Measurements from ENCODE around the gene MORC4. TPM values are rescaled to one million over a fixed set of nuclear protein-coding genes. Genes with fewer than 3 reads are reported as not detected.

The MORC4 gene
- total and polyA plus RNA-seq, 5 donors from 2014 or later: 6.7 to 12.1 (median 7.8) TPM

- Mint-ChIP-seq H3K27ac (no peak overlapping the region), H3K4me1 (no peaks in the 10 kb centered on the region), H3K36me3 (peaks cover 8% of the 10 kb centered on the region), H3K27me3 (no peaks in the 10 kb centered on the region), H3K4me3 (no peak overlapping the region), H3K9me3 (no peaks in the 10 kb centered on the region)
- no peak for ATAC-seq (ENCODE audit: low read depth in 2 of 2)
- H3K4me1 ChIP-seq (ENCODE audit: control insufficient read depth, insufficient read depth, low read length, poor library complexity, severe bottlenecking): no peaks in the 10 kb centered on the region
- H3K27me3 ChIP-seq (ENCODE audit: control insufficient read depth, insufficient read depth, low read length): no peaks in the 10 kb centered on the region
- H3K9me3 ChIP-seq (ENCODE audit: control insufficient read depth in 2 of 2, low read length in 2 of 2): no peaks in the 10 kb centered on the region
- H3K4me3 ChIP-seq (ENCODE audit: low read depth, low read length): no peak overlapping the region
- H3K27ac ChIP-seq (ENCODE audit: insufficient read depth, low read length, poor library complexity, severe bottlenecking): no peak overlapping the region
- H3K36me3 ChIP-seq (ENCODE audit: control insufficient read depth, insufficient read depth, low read length): peaks cover 2% of the 10 kb centered on the region
- no peak for DNase-seq
Observed at GRCh38 chrX:106952089-106952488, 47.9 kb downstream of the MORC4 start.

GRCh38 chrX:106951230-106951629 lies 48.8 kb downstream of the MORC4 start:
- Mint-ChIP-seq H3K27ac (no peak overlapping the region), H3K9me3 (no peaks in the 10 kb centered on the region), H3K36me3 (peaks cover 5% of the 10 kb centered on the region), H3K4me1 (no peaks in the 10 kb centered on the region), H3K4me3 (no peak overlapping the region), H3K27me3 (no peaks in the 10 kb centered on the region)
- H3K4me1 ChIP-seq (ENCODE audit: control insufficient read depth, insufficient read depth, low read length, poor library complexity, severe bottlenecking): no peaks in the 10 kb centered on the region
- peaks cover 2% of the 10 kb centered on the region for H3K36me3 ChIP-seq (ENCODE audit: control insufficient read depth, insufficient read depth, low read length)
- H3K27ac ChIP-seq (ENCODE audit: insufficient read depth, low read length, poor library complexity, severe bottlenecking): no peak overlapping the region
- H3K4me3 ChIP-seq (ENCODE audit: low read depth, low read length): no peak overlapping the region
- ATAC-seq (ENCODE audit: low read depth in 2 of 2) (no peak), DNase-seq (no peak)
- H3K9me3 ChIP-seq (ENCODE audit: control insufficient read depth in 2 of 2, low read length in 2 of 2): no peaks in the 10 kb centered on the region
- no peaks in the 10 kb centered on the region for H3K27me3 ChIP-seq (ENCODE audit: control insufficient read depth, insufficient read depth, low read length)

GRCh38 chrX:106950381-106950780 lies 49.6 kb downstream of the MORC4 start:
- H3K4me1 ChIP-seq (ENCODE audit: control insufficient read depth, insufficient read depth, low read length, poor library complexity, severe bottlenecking): no peaks in the 10 kb centered on the region
- peaks cover 2% of the 10 kb centered on the region for H3K36me3 Mint-ChIP-seq
- no peaks in the 10 kb centered on the region for H3K27me3 Mint-ChIP-seq
- no peak overlapping the region for H3K4me3 ChIP-seq (ENCODE audit: low read depth, low read length)
- H3K4me3 Mint-ChIP-seq: peak overlapping the region in 1 of 4 donors; percentile 27
- ATAC-seq (ENCODE audit: low read depth in 2 of 2) (no peak), DNase-seq (no peak)
- no peaks in the 10 kb centered on the region for H3K9me3 Mint-ChIP-seq
- no peak overlapping the region for H3K27ac ChIP-seq (ENCODE audit: insufficient read depth, low read length, poor library complexity, severe bottlenecking)
- no peak overlapping the region for H3K27ac Mint-ChIP-seq
- H3K27me3 ChIP-seq (ENCODE audit: control insufficient read depth, insufficient read depth, low read length): no peaks in the 10 kb centered on the region
- H3K4me1 Mint-ChIP-seq: no peaks in the 10 kb centered on the region
- H3K9me3 ChIP-seq (ENCODE audit: control insufficient read depth in 2 of 2, low read length in 2 of 2): no peaks in the 10 kb centered on the region
- H3K36me3 ChIP-seq (ENCODE audit: control insufficient read depth, insufficient read depth, low read length): peaks cover under 1% of the 10 kb centered on the region

GRCh38 chrX:106949366-106949765 lies 50.6 kb downstream of the MORC4 start:
- H3K4me3 Mint-ChIP-seq: no peak overlapping the region
- no peaks in the 10 kb centered on the region for H3K9me3 ChIP-seq (ENCODE audit: control insufficient read depth in 2 of 2, low read length in 2 of 2)
- H3K27ac ChIP-seq (ENCODE audit: insufficient read depth, low read length, poor library complexity, severe bottlenecking): no peak overlapping the region
- no peak for ATAC-seq (ENCODE audit: low read depth in 2 of 2)
- H3K9me3 Mint-ChIP-seq: no peaks in the 10 kb centered on the region
- no peak overlapping the region for H3K4me3 ChIP-seq (ENCODE audit: low read depth, low read length)
- H3K36me3 Mint-ChIP-seq: no peaks in the 10 kb centered on the region
- H3K27me3 ChIP-seq (ENCODE audit: control insufficient read depth, insufficient read depth, low read length): no peaks in the 10 kb centered on the region
- H3K27me3 Mint-ChIP-seq: no peaks in the 10 kb centered on the region
- no peaks in the 10 kb centered on the region for H3K4me1 Mint-ChIP-seq
- no peaks in the 10 kb centered on the region for H3K36me3 ChIP-seq (ENCODE audit: control insufficient read depth, insufficient read depth, low read length)
- no peak for DNase-seq
- no peak overlapping the region for H3K27ac Mint-ChIP-seq
- no peaks in the 10 kb centered on the region for H3K4me1 ChIP-seq (ENCODE audit: control insufficient read depth, insufficient read depth, low read length, poor library complexity, severe bottlenecking)

- Histone ChIP-seq H3K27me3 (ENCODE audit: control insufficient read depth, insufficient read depth, low read length) (no peaks in the 10 kb centered on the region), H3K36me3 (ENCODE audit: control insufficient read depth, insufficient read depth, low read length) (no peaks in the 10 kb centered on the region), H3K4me1 (ENCODE audit: control insufficient read depth, insufficient read depth, low read length, poor library complexity, severe bottlenecking) (no peaks in the 10 kb centered on the region), H3K9me3 (ENCODE audit: control insufficient read depth in 2 of 2, low read length in 2 of 2) (no peaks in the 10 kb centered on the region), H3K27ac (ENCODE audit: insufficient read depth, low read length, poor library complexity, severe bottlenecking) (no peak overlapping the region), H3K4me3 (ENCODE audit: low read depth, low read length) (no peak overlapping the region)
- no peak for DNase-seq
- Mint-ChIP-seq H3K27ac (no peak overlapping the region), H3K36me3 (no peaks in the 10 kb centered on the region), H3K4me1 (no peaks in the 10 kb centered on the region), H3K9me3 (no peaks in the 10 kb centered on the region), H3K4me3 (no peak overlapping the region), H3K27me3 (no peaks in the 10 kb centered on the region)
- ATAC-seq (ENCODE audit: low read depth in 2 of 2): no peak
Observed at GRCh38 chrX:106948641-106949040, 51.4 kb downstream of the MORC4 start.

GRCh38 chrX:106946464-106946863 lies 53.5 kb downstream of the MORC4 start:
- Mint-ChIP-seq H3K9me3 (no peaks in the 10 kb centered on the region), H3K36me3 (no peaks in the 10 kb centered on the region), H3K27ac (no peak overlapping the region), H3K4me1 (no peaks in the 10 kb centered on the region), H3K4me3 (no peak overlapping the region), H3K27me3 (no peaks in the 10 kb centered on the region)
- Histone ChIP-seq H3K27me3 (ENCODE audit: control insufficient read depth, insufficient read depth, low read length) (no peaks in the 10 kb centered on the region), H3K9me3 (ENCODE audit: control insufficient read depth in 2 of 2, low read length in 2 of 2) (no peaks in the 10 kb centered on the region), H3K4me3 (ENCODE audit: low read depth, low read length) (no peak overlapping the region), H3K4me1 (ENCODE audit: control insufficient read depth, insufficient read depth, low read length, poor library complexity, severe bottlenecking) (no peaks in the 10 kb centered on the region), H3K27ac (ENCODE audit: insufficient read depth, low read length, poor library complexity, severe bottlenecking) (no peak overlapping the region), H3K36me3 (ENCODE audit: control insufficient read depth, insufficient read depth, low read length) (peaks cover 2% of the 10 kb centered on the region)
- DNase-seq (no peak), ATAC-seq (ENCODE audit: low read depth in 2 of 2) (no peak)

GRCh38 chrX:106940068-106940467 lies 59.9 kb downstream of the MORC4 start:
- Mint-ChIP-seq H3K27ac (no peak overlapping the region), H3K4me3 (no peak overlapping the region), H3K27me3 (no peaks in the 10 kb centered on the region), H3K4me1 (no peaks in the 10 kb centered on the region), H3K9me3 (no peaks in the 10 kb centered on the region), H3K36me3 (no peaks in the 10 kb centered on the region)
- DNase-seq (no peak), ATAC-seq (ENCODE audit: low read depth in 2 of 2) (no peak)
- no peaks in the 10 kb centered on the region for H3K27me3 ChIP-seq (ENCODE audit: control insufficient read depth, insufficient read depth, low read length)
- H3K9me3 ChIP-seq (ENCODE audit: control insufficient read depth in 2 of 2, low read length in 2 of 2): no peaks in the 10 kb centered on the region
- H3K36me3 ChIP-seq (ENCODE audit: control insufficient read depth, insufficient read depth, low read length): peaks cover 2% of the 10 kb centered on the region
- no peak overlapping the region for H3K27ac ChIP-seq (ENCODE audit: insufficient read depth, low read length, poor library complexity, severe bottlenecking)
- no peaks in the 10 kb centered on the region for H3K4me1 ChIP-seq (ENCODE audit: control insufficient read depth, insufficient read depth, low read length, poor library complexity, severe bottlenecking)
- no peak overlapping the region for H3K4me3 ChIP-seq (ENCODE audit: low read depth, low read length)

GRCh38 chrX:106939566-106939965 lies 60.4 kb downstream of the MORC4 start:
- H3K9me3 ChIP-seq (ENCODE audit: control insufficient read depth in 2 of 2, low read length in 2 of 2): no peaks in the 10 kb centered on the region
- Mint-ChIP-seq H3K4me3 (no peak overlapping the region), H3K27ac (no peak overlapping the region), H3K4me1 (no peaks in the 10 kb centered on the region), H3K36me3 (no peaks in the 10 kb centered on the region), H3K27me3 (no peaks in the 10 kb centered on the region), H3K9me3 (no peaks in the 10 kb centered on the region)
- no peak overlapping the region for H3K27ac ChIP-seq (ENCODE audit: insufficient read depth, low read length, poor library complexity, severe bottlenecking)
- no peak overlapping the region for H3K4me3 ChIP-seq (ENCODE audit: low read depth, low read length)
- no peaks in the 10 kb centered on the region for H3K4me1 ChIP-seq (ENCODE audit: control insufficient read depth, insufficient read depth, low read length, poor library complexity, severe bottlenecking)
- H3K27me3 ChIP-seq (ENCODE audit: control insufficient read depth, insufficient read depth, low read length): no peaks in the 10 kb centered on the region
- H3K36me3 ChIP-seq (ENCODE audit: control insufficient read depth, insufficient read depth, low read length): peaks cover 2% of the 10 kb centered on the region
- ATAC-seq (ENCODE audit: low read depth in 2 of 2) (no peak), DNase-seq (no peak)
